ENCODE results near the gene CUL3. TPM values are rescaled to one million over a fixed set of nuclear protein-coding genes. Genes with fewer than 3 reads are reported as not detected.
"Not testable (repeated sequence)": the region's sequence is repeated elsewhere in the genome, so short reads cannot be mapped to it uniquely, and the experiment has no call there.

The CUL3 gene
- total and polyA plus RNA-seq, 3 donors from 2014 or later, result 184 to 442 (median 256) TPM

DNA sequence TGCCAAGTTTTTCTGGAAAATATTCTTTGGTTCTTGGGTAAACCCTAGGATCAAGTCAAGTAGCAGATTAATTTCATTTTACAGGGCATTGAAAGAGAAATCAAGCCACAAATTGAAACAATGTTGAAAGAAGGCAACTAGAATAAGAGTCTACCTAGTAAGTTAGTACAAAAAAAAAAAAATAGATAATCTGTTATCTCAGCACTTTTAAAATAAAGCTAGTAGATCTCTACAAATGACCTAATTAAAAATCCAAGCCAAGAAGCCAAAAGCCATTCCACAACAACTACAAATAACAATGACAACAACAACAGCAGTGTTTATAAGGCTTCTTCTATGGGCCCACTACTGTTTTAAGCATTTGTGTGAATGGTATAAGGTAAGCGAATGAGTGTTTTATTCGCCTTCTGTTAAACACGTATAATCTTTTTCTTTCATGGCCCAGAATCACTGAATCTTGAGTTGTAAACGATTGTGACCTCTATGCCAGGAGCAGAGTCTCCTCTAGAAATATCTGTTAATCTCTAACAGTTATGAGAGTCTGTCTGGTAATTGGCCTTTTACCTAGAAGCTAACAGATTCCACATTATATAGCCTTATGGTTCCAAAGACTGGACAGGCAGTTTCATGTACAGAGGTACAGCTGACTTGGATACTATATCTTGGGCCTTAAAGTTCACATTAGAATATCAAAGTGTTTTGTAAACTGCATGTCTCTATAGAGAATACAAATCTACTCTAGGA lies 28.6 kb upstream of the CUL3 start:
- intact Hi-C loops (cut with DNase I; ENCODE audit: low total_unique reads), result no loop called here

DNA sequence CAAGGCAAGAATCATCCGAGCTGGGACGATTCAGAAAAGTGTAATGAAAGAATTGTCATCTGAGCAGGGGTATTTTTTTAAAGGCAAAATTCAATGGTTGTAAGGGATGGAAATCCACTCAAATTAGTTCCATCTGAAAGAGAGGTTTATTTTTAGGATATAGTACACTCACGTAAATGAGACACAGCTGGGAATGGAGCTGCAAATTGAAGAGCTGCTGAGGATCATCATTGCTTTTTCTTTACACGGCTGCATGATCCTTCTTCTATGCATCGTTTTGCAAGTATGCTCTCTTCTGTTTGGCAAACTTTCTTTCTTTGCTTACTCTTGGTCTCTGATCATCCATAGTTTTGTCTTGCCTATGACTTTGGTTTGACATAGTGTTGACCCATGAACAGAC lies 27.4 kb upstream of the CUL3 start:
- intact Hi-C loops (cut with DNase I; ENCODE audit: low total_unique reads), result no loop called here
- no peaks in the 10 kb centered on the region for H3K9me3 ChIP-seq
- H3K27ac ChIP-seq, result no peak overlapping the region
- no peaks in the 10 kb centered on the region for H3K27me3 ChIP-seq
- DNase-seq, result no peak
- WGBS, 2 donors, result 84% methylated on average over 5 of the region's 5 CpGs
- no peaks in the 10 kb centered on the region for H3K36me3 ChIP-seq (ENCODE audit: low read depth, missing control alignments)
- no peaks in the 10 kb centered on the region for H3K4me1 ChIP-seq
- H3K4me3 ChIP-seq, result no peak overlapping the region
- TF ChIP-seq POLR2A (IDR thresholded peaks at IDR 0.05), result no peak
- TF ChIP-seq, protein P1, sequence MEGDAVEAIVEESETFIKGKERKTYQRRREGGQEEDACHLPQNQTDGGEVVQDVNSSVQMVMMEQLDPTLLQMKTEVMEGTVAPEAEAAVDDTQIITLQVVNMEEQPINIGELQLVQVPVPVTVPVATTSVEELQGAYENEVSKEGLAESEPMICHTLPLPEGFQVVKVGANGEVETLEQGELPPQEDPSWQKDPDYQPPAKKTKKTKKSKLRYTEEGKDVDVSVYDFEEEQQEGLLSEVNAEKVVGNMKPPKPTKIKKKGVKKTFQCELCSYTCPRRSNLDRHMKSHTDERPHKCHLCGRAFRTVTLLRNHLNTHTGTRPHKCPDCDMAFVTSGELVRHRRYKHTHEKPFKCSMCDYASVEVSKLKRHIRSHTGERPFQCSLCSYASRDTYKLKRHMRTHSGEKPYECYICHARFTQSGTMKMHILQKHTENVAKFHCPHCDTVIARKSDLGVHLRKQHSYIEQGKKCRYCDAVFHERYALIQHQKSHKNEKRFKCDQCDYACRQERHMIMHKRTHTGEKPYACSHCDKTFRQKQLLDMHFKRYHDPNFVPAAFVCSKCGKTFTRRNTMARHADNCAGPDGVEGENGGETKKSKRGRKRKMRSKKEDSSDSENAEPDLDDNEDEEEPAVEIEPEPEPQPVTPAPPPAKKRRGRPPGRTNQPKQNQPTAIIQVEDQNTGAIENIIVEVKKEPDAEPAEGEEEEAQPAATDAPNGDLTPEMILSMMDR (IDR thresholded peaks at IDR 0.05), result no peak

More for the DNA sequence above, 28.6 kb upstream of the CUL3 start:
- WGBS, 2 donors, result 83 to 92% methylated on average over 4 of the region's 4 CpGs
- Histone ChIP-seq H3K27ac (no peak overlapping the region), H3K4me1 (no peaks in the 10 kb centered on the region), H3K9me3 (no peaks in the 10 kb centered on the region), H3K36me3 (ENCODE audit: low read depth, missing control alignments) (no peaks in the 10 kb centered on the region), H3K4me3 (no peak overlapping the region), H3K27me3 (no peaks in the 10 kb centered on the region)
- no peak for DNase-seq
- TF ChIP-seq POLR2A (IDR thresholded peaks at IDR 0.05), result no peak
- TF ChIP-seq, protein P1 (IDR thresholded peaks at IDR 0.05), result no peak

DNA sequence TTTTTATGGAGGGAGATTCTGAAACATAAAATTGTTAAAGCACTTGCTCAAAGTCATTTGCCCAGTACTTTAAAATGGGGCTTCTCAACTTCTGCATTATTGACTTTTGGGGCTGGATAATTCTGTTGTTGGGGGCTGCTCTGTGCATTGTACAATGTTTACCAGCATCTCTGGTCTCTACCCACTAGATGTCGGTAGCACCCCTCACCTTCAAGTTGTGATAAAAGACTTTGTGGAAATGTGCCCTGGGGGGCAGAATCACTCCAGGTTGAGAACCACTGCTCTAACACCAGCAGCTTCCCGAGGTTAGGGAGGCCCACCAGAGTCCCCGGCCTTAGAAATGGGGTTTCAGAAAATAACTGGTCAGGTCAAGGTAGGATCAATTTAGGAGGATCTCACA lies 26.8 kb upstream of the CUL3 start:
- H3K36me3 ChIP-seq (ENCODE audit: low read depth, missing control alignments), result no peaks in the 10 kb centered on the region
- H3K4me3 ChIP-seq, result no peak overlapping the region
- no peaks in the 10 kb centered on the region for H3K27me3 ChIP-seq
- intact Hi-C loops (cut with DNase I; ENCODE audit: low total_unique reads), result no loop called here
- H3K4me1 ChIP-seq, result no peaks in the 10 kb centered on the region
- no peak for TF ChIP-seq POLR2A (IDR thresholded peaks at IDR 0.05)
- TF ChIP-seq, protein P1 (IDR thresholded peaks at IDR 0.05), result no peak
- no peaks in the 10 kb centered on the region for H3K9me3 ChIP-seq
- no peak overlapping the region for H3K27ac ChIP-seq
- no peak for DNase-seq
- 57 to 69% methylated on average over 3 of the region's 3 CpGs for WGBS, 2 donors

DNA sequence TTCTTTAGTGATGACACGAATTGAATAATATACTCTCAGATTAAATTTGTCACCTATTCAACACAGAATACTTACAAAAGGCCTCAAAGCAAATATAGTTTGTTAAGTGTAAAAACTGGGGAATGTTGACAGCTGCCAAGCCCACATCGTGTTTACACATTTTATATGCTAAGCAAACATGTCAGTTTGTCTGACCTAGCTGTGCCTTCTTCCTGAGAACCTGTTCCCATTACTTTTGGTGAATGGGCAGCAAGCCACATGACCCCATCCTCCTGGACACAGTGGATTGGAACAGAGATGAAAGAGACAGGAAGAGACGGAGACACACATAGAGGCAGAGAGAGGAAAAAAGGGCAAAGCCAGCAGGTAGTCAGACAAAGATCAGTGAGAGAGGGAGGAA lies 22.9 kb upstream of the CUL3 start:
- Histone ChIP-seq H3K4me1 (no peaks in the 10 kb centered on the region), H3K9me3 (no peaks in the 10 kb centered on the region), H3K36me3 (ENCODE audit: low read depth, missing control alignments) (no peaks in the 10 kb centered on the region), H3K4me3 (no peak overlapping the region), H3K27me3 (no peaks in the 10 kb centered on the region), H3K27ac (no peak overlapping the region)
- 70 to 71% methylated on average over 3 of the region's 3 CpGs for WGBS, 2 donors
- DNase-seq, result no peak
- intact Hi-C loops (cut with DNase I; ENCODE audit: low total_unique reads), result no loop called here
- TF ChIP-seq, protein P1 (IDR thresholded peaks at IDR 0.05), result no peak
- TF ChIP-seq POLR2A (IDR thresholded peaks at IDR 0.05), result no peak

DNA sequence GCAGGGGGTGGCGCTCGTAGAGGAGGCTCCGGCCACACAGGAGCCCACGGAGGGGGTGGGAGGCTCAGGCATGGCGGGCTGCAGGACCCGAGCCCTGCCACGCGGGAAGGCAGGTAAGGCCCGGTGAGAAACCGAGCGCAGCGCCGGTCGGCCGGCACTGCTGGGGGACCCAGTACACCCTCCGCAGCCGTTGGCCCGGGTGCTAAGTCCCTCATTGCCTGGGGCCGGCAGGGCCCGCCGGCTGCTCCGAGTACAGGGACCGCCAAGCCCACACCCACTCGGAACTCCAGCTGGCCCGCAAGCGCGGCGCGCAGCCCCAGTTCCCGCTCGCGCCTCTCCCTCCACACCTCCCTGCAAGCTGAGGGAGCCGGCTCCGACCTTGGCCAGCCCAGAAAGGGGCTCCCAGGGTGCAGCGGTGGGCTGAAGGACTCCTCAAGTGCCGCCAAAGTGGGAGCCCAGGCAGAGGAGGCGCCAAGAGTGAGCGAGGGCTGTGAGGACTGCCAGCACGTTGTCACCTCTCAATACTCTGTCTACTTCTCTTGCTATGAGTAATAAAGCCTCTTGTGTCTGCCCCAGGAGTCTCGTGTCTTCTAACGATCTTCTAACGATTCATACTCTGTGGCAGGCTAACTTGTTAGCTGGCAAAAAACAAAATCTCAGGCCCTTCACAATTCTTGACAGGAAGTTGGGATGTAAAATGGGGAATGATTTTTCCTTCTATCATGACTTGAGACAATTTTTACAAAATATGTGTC lies 18.8 kb upstream of the CUL3 start:
- H3K4me1 ChIP-seq; DNase-seq; H3K36me3 ChIP-seq (ENCODE audit: low read depth, missing control alignments); intact Hi-C loops (cut with DNase I; ENCODE audit: low total_unique reads); H3K27me3 ChIP-seq; H3K9me3 ChIP-seq: not testable (repeated sequence)
- WGBS, 2 donors, result 53 to 79% methylated on average over 14 to 42 of the region's 42 CpGs
- peak overlapping the region in 1 of 2 donors; percentile 17 for H3K27ac ChIP-seq
- H3K4me3 ChIP-seq, result peak overlapping the region; percentile 42 to 54

DNA sequence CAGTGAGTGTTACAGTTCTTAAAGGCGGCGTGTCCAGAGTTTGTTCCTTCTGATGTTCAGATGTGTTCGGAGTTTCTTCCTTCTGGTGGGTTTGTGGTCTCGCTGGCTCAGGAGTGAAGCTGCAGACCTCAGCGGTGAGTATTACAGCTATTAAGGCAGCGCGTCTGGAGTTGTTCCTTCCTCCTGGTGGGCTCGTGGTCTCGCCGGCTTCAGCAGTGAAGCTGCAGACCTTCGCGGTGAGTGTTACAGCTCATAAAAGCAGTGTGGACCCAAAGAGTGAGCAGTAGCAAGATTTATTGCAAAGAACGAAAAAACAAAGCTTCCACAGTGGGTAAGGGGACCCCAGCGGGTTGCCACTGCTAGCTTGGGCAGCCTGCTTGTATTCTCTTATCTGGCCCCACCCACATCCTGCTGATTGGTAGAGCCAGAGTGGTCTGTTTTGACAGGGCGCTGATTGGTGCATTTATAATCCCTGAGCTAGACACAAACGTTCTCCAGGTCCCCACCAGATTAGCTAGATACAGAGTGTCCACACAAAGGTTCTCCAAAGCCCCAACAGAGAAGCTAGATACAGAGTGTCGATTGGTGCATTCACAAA lies 17.7 kb upstream of the CUL3 start:
- H3K36me3 ChIP-seq (ENCODE audit: low read depth, missing control alignments); H3K27ac ChIP-seq; H3K4me1 ChIP-seq; H3K27me3 ChIP-seq; H3K9me3 ChIP-seq; H3K4me3 ChIP-seq; intact Hi-C loops (cut with DNase I; ENCODE audit: low total_unique reads): not testable (repeated sequence)
- WGBS, 2 donors, result 68 to 78% methylated on average over 16 of the region's 17 CpGs
- peak; percentile 66 for DNase-seq
